Occipital lobe (tissue), 2 donors: ENCODE data around the gene USP3. TPM values are rescaled to one million over a fixed set of nuclear protein-coding genes. Genes with fewer than 3 reads are reported as not detected.
"Not testable (repeated sequence)": the region's sequence is repeated elsewhere in the genome, so short reads cannot be mapped to it uniquely, and the experiment has no call there.

Experiments used
- DNase-seq: peaks from one replicate; lab custom pipeline; 2025; lab: John Stamatoyannopoulos, UW
- total RNA-seq: library from RNA; depleted of rRNA; stranded (reverse); fragments of >200 nt; gene quantifications from one replicate; pipeline ENCODE4 v1.2.3, GENCODE V29; 2014

USP3 gene
- total RNA-seq, 1 donor from 2014 or later, result 86.4 TPM

DNA sequence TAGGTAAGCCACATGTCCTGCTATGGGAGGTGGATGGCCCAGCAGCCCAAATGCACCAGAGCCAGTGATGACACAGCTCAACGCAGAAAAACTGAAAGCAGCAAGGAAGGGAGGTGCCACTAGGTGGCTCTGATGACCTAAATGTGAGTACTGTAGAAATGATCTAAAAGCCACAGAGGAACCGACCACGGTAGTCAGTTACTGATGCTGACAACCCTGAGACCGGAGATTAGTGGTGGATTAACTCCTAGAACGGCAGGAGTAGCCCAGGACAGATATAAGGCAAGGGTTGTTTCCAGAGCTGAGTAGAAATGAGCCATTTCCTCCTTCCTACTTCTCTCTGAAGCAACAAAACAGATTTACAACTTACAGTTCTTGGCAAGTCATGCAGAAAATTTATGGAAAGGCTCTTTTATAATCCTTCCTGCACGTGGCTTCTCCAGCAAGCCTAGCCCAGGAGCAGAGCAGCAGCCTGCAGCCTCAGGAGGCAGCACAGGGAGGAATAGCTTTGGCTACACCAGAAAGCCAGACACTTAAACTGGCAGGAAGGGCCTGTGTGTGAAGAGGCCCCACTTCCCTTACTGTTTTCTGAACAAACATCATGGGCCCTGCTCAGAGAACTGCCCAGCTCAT is 105.9 kb downstream of the USP3 start:
- DNase-seq, result peak; percentile 63

DNA sequence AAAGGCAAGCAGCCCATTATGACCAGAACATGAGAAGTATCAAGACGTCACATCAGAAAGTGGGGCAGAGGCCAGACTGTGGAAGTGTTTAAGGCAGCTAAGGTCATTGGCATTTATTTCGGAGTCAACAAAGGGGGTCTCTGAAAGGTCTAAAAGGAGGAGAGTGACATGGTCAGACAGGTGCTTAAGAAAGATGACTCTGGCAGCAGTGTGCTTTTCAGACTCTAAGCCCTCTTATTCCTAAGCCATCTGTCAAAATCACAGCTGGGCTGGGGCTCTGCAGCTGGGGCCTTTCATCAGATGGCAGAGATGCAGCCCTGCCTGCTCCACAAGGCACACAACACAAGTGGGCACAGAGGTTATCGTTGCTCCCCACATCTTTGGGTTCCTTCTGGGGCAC is 106.8 kb downstream of the USP3 start:
- DNase-seq, result no peak

DNA sequence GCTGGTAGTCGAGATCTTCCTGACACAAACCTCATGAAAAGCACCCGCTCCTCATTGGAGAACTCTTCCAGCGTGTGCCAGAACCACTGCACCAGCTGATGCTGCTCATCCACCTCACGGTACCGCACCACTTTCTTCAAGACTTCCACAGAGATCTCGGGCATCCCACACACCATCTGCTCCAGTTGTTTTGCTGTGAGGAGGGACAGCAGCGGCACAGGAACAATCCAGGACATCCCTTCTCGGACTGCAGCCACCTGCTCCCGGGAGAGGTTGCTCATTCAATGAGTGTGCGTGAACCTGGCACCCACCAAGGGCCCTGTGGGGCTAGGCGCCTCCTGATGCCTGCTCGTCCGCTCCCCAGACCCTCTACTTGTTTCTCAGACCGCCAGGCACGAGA is 107.9 kb downstream of the USP3 start:
- peak; percentile 61 for DNase-seq

DNA sequence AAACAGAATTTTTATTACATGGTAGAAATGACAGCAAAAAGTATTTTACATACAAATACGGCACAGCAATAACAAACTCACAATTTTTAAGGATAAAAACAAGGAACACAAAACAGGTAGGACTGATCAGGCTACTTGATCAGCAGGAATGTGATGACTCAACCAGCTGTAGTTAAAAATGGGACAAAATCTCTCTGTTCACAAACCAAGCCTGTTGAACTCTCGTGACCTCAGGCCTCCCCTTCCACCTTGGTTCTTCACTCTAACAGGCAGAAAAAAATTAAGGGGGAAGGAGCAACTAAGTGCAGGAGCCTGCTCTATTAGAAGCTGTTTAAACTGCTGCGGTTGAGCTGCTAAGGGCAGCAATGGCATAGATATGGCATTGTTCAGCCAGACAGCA is 111.5 kb downstream of the USP3 start:
- no peak for DNase-seq

DNA sequence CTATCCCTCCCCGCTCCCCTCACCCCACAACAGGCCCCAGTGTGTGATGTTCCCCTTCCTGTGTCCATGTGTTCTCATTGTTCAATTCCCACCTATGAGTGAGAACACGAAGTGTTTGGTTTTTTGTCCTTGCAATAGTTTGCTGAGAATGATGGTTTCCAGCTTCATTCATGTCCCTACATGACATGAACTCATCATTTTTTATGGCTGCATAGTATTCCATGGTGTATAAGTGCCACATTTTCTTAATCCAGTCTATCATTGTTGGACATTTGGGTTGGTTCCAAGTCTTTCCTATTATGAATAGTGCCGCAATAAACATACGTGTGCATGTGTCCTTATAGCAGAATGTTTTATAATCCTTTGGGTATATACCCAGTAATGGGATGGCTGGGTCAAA is 112.8 kb downstream of the USP3 start:
- DNase-seq, result not testable (repeated sequence)

DNA sequence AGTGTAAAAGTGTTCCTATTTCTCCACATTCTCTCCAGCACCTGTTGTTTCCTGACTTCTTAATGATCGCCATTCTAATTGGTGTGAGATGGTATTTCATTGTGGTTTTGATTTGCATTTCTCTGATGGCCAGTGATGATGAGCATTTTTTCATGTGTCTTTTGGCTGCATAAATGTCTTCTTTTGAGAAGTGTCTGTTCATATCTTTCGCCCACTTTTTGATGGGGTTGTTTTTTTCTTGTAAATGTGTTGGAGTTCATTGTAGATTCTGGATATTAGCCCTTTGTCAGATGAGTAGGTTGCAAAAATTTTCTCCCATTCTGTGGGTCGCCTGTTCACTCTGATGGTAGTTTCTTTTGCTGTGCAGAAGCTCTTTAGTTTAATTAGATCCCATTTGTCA is 113.2 kb downstream of the USP3 start:
- DNase-seq, result not testable (repeated sequence)

DNA sequence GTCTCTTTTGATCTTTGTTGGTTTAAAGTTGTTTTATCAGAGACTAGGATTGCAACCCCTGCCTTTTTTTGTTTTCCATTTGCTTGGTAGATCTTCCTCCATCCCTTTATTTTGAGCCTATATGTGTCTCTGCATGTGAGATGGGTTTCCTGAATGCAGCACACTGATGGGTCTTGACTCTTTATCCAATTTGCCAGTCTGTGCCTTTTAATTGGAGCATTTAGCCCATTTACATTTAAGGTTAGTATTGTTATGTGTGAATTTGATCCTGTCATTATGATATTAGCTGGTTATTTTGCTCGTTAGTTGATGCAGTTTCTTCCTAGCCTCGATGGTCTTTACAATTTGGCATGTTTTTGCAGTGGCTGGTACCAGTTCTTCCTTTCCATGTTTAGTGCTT is 116.4 kb downstream of the USP3 start:
- DNase-seq, result not testable (repeated sequence)

DNA sequence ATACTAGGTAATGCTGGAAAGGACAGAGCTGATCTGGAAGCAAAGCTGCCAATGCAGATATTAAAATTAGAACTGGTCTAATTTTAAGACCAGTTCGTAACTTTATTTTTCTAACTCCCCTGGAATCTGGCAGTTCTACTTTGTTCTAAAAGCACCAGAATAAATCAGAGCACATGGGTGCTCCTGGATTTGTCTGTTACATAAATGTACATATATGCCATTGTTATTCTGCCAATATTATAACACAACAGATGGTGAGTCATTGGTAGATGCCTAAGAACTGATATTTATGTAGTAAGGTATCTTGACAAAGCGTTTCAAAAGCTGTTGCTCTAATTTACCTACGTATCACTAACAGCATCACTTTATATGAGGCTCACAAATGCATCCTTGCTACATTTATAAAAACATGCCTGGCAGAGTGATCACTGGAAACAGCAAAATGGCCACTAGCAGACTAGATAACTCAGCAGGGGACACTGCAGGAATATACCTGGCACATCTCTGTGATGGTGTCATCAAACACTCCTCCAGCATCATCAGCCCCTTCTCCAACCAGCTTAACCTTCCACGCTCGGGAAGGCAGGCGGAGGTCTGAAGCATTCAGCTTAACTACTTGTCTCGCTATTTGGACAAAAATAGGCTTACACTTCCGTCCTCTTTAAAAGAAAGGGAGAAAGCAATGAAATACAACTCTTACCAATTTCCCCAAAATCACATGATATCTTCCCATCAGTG is 119.0 kb downstream of the USP3 start:
- DNase-seq, result no peak

DNA sequence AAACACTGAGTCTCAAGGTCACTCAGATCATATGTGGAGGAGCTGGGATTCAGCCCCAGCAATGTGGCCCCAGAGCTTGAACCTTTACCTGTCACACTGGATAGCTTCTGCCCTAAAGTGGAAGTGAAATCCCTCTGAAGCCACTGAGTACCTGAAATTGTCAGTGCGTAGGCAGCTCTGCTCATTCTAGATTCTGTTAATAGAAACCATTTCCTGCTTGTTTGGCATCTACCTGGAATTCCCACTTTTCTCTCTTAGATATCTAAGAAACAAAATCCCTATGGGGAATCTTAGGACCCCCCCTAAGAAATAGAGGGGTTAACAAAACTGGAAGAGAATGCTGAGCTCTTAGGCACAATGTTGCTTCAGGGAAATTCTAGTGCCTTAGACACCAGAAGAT is 122.6 kb downstream of the USP3 start:
- DNase-seq, result no peak

DNA sequence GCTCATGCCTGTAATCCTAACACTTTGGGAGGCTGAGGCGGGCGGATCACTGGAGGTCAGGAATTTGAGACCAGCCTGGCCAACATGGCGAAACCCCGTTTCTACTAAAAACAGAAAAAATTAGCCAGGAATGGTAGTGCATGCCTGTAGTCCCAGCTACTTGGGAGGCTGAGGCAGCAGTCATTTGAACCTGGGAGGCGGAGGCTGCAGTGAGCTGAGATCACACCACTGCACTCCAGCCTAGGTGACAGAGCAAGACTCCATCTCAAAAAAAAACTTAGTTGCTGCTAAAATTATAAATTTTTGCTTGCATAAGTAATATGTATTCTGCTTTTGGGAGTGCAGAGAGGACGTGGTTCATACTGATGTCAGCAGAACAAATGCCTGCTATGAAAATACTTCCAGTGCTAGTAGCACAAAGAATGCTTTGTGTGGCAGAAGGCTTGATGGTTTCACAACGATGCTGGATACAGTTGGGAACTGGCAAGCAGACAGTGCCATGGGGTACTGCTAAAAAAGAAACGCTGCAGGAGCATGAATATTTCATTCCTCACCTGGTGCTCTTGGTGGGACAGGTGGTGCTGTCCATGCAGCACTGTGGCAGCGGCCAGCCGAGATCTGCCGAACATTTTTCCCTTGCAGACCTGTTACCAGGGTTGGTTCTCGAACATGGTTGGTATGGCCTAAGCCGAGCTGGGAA is 123.9 kb downstream of the USP3 start:
- DNase-seq, result no peak

DNA sequence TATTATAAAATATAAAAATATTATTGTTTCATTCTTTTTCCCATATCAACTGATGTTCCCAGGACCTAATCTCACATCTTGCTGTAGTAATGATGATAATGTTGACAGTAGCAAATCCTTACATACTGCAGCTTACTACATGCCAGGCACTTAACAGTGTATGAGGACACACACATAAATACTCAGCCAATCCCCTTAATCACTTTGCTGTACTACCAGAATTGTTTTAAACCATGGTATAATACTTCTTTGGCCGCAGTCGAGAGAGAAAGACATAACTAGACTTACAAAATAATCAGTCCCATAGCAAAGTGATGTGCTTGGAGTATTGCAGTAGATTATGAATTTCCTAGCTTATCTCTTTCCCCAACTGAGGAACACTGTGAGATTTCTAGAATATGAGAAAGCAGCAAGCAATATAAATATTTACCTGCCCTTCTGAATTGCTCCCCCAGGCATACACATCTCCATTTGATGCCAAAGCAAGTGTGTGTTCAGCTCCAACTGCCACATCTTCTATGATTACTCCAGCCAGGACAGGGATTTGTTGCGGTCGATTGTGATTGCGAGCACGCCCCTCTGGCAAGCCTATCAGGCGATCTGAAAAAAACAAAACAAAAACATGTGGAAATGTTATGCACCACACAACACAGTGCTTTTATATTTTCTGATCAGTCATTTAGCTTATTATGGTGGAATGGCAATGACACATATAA is 125.8 kb downstream of the USP3 start:
- no peak for DNase-seq

DNA sequence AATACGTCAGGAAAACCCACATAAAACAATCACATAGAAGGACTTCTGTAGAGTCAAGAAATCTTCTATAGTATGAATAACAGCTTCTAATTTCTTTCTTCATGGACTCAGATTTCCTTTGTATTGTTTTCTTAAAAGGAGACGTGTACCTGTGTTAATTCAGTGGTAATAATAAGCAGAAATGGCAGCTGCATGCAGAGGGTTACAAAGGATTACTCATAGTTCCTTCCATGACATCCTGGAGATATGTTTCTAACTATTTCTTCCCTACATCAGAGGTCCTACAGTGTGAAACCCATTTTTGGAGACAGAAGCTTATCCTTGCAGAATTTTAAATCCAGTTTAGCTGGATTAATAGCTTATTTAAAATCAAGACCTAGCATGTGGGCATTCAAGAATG is 128.9 kb downstream of the USP3 start:
- no peak for DNase-seq

DNA sequence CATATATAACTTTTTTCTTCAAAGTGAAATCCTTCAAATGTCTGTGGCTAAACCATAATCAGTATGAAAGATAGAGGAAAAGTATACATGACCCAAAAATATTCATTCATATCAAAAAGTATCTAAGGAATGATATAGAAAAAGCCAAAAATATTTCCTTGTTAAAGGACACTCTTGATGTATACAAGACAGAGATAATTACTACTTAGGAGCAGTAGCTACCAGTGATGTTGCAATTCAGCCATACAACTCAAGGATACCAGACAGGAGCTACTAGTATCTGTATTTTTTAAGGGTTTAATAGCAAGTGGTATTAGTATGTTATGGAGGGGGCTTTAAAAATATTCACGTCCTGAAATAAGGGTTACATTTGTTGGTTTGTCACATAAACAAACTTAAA is 129.8 kb downstream of the USP3 start:
- DNase-seq, result no peak

DNA sequence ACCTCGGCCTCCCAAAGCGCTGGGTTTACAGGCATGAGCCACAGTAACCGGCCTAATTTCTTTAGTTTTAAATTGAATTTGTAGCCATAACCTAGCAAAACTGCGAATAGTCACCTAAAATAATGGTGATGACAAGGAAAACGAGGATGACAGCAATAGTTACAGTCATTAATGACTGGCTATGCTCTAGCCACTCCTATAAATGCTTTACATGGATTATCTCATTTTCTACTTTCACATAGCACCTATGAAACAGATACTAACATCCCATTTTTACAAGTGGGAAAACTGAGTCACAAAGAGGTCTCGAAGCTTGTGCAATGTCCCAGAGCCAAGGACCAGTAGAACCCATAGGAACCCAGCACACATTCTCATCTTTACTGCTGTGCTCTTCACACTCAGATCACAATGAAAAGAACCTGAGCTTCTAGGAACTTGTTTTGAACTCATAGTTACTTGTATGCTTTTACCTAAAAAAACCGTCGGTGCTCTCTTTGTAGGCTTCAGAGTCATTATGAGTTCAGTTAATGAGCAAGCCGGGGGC is 132.2 kb downstream of the USP3 start:
- DNase-seq, result no peak

DNA sequence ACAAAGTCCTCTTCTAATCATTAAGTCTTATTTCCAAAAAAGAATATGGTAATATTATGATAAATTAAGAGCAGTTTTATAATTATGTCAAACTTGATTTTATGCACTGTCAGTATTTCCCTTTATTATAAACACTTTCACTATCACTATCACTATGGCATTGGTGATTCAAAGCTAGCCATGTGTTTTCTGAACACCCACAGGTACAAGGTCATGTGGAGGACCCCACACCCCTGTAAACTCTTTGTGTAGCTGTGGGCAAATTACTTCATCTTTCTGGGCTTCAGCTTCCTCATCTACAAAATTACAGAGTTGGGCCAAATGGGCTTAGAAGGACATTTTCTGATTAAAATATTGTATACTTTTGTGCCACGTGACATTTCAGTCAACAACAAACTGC is 134.4 kb downstream of the USP3 start:
- DNase-seq, result no peak

DNA sequence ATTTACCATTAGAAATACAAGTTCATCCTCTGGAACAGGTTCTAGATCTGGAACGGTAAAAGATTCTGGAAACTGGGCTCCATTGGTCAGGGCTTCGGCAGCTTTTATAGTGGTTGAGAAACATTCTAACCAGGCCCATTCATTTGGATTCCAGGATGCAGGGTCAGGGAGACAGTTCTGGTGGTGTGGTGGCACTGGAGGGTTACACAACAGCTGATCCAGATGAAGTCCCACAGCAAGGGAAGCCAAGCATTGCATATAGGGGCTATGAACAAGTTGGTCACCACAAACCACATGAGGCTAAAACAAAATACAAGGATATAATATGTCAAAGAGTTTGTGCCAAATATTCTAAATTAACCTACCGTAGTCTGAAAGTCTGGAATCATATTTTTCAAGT is 135.8 kb downstream of the USP3 start:
- DNase-seq, result no peak

Other genes starting within 250 kb of the USP3 start
- gene APH1B, start 227.0 kb upstream of the USP3 start, total RNA-seq, result 30.6 TPM
- gene CA12, start 122.7 kb upstream of the USP3 start, total RNA-seq, result 8.7 TPM
- gene FBXL22, start 92.8 kb downstream of the USP3 start, total RNA-seq, result 0.47 TPM